Measurements from ENCODE around the gene TP53TG3F.
"Not testable (repeated sequence)": the region's sequence is repeated elsewhere in the genome, so short reads cannot be mapped to it uniquely, and the experiment has no call there.

TP53TG3F gene

GRCh38 chr16:33459312-33459711 is at the start of gene TP53TG3F:
TP53TG3F (plus strand) TSS chr16:33459612; CDS start chr16:33459680, 68 bp downstream.
- DNase-seq (ENCODE audit: low spot score): not testable (repeated sequence)

GRCh38 chr16:33491611-33492010 is 32.2 kb downstream of the TP53TG3F start:
- not testable (repeated sequence) for DNase-seq (ENCODE audit: low spot score)

GRCh38 chr16:33507231-33507630 is 47.8 kb downstream of the TP53TG3F start:
- DNase-seq (ENCODE audit: low spot score): not testable (repeated sequence)

- not testable (repeated sequence) for DNase-seq (ENCODE audit: low spot score)
These were observed 49.7 kb downstream of the TP53TG3F start for GRCh38 chr16:33509070-33509469.

DNA sequence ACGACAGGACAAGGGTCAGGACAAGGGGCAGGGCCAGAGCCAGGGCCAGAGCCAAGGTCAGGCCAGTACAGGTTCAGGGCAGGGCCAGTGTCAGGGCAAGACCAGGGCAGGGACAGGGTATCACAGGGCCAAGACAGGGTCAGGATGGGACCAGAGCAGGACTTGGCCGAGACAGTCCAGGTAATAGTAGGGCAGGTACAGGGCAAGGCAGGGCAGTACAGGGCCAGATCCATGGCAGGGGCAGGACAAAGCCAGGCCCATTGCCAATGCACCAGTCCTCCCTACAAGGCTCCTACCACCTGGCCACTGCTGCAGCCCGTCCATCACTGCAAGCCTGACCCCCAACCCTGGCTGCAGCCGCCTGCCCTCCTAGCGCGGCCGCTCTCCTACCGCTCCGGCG is 50.5 kb downstream of the TP53TG3F start:
- not testable (repeated sequence) for DNase-seq (ENCODE audit: low spot score)
